HG03442 (cell line): Measurements from ENCODE around the gene MICALL2.

Source experiments
- ATAC-seq: cut with Tn5 transposase; IDR thresholded peaks from one replicate; pipeline ENCODE4 v1.9.1; 2021; ENCODE audit warnings: mild to moderate bottlenecking, moderate library complexity; ENCODE audit not compliant: unreplicated experiment

MICALL2 gene

DNA sequence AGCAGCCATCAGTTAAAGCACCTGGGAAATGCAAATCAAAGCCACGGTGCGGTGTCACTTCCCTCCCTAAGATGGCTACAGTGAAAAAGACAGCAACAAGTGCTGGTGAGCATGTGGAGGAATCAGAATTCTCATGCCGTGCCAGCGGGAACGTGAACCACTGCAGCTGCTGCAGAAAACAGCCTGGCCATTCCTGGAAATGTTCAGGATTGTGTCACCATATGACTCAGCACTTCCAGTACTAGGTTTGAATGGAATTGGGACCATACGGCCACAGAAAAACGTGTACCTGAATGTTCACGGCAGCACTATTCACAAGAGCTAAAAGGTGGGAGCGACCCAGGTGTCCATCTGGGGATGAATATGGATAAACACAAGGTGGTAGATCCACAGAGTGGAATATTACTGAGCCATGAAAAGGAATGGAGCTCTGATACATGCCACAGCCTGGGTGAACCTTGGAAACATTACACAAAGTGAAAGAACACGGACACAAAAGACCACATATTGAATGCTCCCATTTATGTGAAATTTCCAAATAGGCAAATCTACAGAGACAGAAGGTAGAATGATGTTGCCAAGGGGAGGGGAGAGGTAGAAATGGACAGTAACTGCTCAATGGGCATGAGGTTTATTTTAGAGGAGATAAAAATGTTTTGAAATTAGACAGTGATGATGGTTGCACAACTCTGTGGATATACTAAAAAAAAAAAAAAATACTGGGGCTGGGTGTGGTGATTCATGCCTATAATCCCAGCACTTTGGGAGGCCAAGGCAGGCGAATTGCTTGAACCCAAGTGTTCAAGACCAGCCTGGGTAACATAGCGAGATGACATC, 61.6 kb downstream of the MICALL2 start:
- no peak for ATAC-seq

DNA sequence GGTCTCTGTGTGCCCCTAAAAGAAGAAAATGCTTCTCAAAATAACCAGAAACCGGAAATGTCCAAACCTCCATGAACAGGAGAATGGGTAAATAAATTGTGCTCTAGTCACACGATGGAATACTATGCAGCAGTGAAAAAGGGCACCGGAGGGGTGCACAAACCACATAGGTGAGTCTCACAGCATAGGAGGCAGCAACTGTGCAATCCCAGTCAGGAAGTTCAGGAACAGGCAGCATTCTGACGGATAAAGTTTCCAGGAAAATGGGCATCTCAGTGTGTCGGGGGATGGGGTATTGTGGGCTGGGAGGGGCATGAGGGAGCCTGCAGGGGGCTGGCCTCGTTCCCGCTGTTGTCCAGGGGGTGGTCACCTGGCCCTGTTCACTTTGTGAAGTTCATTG, 63.1 kb downstream of the MICALL2 start:
- ATAC-seq: no peak

DNA sequence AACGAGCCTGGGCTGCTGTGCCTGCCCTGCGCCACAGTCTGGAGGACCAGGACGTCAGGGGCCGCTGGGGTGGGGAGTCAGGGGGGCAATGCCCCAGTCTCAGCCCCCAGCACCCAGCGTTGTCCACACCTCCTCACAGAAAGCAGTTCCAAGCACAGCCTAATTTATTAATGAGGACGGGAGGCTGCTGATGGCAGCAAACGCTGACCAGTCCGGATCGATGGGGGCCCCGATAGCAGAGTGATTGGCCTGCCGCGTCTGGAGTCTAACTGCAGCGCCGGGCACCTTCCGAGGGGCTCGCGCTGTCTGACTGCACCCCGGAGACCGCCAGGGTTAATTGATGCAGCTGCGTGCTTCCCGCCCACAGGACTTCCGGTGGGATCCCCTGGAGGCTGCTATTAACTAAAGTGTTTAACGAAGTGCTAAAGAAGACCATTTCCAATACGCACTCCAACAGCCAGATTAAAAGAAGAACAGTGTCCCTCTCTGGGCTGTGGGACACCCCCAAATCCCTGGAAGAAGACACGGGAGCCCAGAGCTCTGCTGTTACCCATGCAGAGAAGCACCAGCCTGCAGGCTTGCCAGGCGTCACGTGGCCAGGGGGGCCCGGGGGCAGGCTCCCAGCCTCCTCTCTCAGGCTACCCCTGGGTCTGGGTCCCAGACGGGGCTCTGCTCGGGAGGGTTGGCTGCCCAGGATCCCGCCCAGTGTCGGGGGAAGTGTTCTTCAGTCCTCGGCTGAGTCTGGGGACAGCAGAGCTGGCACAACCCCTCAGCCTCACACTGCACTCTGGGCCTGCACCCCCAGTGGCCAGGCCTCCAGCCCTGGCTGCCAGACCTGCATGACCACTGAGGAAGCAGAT, 63.8 kb downstream of the MICALL2 start:
- no peak for ATAC-seq

DNA sequence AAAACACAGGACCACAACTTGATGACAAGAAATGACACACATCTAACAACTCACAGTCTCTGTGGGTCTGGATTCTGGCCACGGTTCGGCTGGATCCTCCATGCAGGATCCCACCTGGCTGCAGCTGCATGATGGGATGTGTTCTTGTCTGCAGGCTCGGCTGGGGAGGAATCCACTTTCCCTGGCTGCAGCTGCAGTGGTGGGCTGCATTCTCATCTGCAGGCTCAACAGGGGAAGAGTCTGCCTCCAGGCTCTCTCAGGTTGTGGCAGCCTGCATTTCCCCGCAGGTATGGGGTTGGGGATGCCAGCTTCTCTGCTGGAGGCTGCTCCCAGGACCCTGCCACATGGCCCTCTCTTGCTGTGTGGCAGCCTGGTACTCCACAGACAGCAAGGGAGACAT, 64.9 kb downstream of the MICALL2 start:
- ATAC-seq: no peak

DNA sequence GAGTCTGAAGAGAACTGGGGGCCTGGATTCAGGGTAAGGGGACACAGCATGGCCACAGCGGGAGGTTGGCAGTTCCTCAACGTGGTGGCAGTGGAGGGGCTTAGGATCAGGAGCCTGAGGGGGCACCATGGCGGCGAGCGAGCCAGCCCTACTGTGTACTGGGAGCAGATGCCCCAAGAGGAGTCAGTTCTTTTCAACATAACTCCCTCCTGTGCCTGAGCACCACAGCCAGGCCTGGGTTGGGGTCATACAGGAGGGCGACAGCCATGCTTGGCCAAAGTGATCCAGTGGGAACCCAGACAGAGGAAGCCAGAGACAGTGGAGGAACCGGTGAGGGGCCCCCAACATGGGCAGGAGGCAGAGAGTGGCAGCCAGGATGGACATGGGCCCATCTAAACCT, 65.8 kb downstream of the MICALL2 start:
- ATAC-seq: no peak

DNA sequence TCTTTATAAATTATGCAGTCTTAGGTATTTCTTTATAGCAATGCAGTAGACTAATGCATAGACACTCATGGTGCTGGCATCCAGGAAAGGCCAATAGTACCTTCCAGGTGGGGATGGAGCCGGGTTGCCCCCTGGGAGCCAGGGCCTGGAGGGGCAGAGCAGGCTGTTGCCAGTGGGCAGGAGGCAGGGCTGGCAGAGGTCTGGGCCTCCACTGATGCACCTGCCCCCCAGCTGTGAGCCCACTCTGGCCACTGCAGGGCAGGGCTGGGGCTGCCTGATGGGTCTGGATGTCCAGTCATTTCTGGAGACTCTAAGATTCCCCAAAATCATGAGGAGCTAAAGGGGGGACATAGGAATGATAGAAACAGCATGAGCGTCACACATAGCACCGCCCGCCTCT, 66.7 kb downstream of the MICALL2 start:
- ATAC-seq: no peak

DNA sequence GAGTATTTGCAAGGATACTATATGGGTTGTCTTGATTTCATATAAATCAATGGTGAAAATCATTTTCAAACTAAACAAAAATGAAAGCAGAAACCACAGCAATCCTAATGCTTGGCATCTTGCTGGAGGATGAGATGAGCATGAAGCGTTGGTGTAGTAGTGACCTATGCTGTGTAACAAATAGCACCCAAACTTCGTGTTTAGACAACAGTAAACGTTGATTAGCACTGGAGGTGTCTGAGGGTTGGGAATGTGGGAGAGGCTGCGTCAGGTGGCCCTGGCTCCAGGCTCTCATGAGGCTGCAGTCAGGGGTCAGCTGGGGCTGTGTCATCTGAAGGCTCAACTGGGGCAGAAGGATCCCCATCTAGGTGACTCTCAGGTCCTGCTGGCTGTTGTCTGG, 67.8 kb downstream of the MICALL2 start:
- no peak for ATAC-seq

DNA sequence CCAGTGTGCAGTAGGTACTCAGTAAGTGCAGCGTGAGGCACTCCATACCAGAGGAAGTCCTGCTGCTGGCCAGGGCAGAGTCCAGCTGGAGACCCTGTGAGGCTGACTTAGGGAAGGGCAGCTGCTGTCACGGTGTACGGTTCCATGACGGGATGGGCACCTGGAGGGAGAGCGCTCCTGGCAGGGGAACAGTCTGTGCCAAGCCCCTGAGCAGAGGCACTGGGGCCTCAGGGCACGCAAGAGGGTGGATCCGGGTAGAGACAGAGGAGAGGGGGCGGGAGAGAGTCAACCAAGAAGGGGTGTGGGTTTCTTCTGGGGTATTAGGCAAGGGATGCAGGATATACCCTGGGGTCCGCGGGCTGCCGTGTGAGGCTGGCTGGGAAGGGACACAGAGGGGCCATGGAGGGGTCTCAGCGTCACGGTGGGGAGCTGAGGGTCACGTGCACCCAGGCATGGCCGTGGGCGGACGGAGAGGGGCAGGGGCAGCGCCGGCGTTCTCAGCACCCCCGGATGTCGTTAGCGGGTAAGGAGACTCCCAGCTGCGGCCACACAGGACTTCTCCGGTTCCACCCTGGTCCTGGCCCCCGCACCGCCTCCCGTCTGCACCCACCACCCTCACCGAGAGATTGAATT, 70.5 kb downstream of the MICALL2 start:
- ATAC-seq: no peak

DNA sequence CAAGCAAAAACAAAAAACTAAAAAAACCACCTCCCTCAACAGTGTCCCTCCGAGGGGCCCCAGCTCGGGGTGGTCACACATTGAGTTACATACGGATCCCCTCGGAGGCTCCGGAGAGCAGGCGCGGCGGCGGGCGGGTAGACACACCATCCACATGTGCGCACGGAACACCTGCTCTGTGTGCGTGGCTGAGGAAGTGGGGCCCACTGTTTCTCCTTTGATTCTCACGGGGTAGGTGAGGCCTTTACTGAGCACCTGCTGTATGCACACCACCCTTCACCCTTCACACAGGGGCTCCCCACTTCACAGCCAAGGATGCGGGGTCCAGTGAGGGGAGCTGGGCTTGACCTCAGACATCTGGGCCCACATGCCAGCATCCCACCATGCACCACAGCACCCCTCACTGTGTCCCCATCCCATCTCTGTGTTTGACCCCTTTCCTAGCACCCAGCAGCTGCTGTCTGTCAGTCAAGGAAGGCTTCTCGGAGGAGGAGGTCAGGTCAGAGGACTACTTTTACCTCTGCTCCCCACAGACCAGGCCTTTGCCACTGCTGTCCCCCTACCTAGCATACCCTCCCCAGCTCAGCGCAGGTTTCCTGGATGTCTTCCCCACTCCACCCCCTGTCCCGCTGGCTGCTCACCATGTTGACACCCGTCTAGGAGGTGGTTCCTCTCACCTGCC, 71.1 kb downstream of the MICALL2 start:
- no peak for ATAC-seq

DNA sequence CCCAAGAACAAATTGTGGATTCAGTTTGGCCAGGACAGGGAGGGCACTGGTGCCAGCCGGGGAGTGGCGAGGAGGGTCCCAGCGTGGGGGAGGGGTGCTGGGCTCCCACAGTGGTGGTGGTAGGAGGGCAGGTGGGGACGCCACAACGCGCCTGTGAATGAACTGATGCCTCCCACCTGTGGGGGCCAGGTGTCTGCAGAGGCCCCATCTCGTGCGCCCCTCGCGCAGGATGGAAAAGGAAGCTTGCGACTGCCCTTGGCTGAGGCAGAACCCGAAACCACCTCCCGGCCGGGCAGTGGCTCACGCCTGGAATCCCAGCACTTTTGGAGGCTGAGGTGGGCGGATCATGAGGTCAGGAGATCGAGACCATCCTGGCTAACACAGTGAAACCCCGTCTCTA, 72.0 kb downstream of the MICALL2 start:
- no peak for ATAC-seq

DNA sequence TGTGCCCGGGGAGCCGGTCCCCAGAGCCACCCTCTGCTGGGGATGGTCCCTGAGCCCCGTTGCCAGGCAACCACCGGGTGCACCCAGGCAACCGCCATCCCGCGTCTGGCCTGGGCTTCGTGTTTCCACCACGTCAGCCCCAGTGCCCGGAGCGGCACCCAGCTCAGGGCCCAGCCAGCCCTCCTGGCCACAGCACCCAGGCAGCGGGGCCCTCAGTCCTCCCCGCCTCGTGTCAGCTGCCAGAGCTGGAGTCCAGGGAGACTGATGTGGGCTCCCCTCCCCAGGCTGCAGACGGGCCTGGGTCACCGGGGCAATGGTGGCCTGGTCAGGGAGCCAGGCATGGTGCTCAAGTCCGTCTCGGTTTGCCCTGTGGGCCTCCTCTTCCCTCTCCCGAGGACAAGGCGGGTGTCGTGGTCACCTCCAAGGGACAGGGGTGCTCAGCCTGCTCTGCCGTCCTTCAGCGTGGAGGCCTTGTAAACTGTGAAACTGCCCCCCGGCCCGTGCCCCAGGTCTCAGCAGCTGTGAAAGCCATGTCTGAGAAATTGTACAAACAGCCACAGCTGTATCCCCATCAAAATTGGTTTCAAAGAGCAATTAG, 72.5 kb downstream of the MICALL2 start:
- no peak for ATAC-seq

DNA sequence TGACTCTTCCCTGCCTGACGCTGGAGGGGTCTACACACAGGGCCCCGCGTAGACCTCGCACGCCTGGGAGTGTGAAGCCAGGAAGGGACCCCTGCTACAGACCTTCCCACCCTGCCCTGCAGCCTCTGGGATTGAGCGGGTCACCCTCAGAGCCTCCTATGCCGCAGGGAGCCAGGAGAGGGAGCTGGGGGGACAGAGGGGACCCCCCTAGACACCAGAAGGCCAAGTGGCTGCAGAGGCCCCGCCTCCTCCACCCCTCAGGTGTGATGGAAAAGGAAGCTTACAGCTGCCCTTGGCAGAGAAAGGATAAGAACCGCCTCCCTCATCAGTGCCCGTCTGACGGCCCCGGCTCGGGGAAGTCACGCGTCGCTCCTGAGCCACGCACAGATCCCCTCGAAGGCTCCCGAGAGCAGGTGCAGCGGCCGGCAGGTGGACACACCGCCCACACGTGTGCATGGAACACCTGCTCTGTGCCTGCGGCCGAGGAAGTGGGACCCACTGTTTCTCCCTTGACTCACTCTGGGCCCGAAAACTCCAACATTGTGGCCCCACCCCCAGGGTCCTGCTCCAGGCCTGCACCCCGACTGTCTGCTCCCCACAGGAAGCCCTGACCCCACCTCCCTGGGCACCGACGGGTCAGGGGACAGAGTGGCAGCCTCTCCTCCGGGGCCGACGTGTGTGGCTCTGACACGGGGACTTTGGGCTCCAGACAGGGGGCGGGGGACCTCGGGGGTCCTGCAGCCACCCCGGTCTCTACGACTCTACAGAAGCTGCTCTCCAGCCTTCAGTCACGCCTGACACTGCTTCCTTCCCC, 73.3 kb downstream of the MICALL2 start:
- no peak for ATAC-seq

DNA sequence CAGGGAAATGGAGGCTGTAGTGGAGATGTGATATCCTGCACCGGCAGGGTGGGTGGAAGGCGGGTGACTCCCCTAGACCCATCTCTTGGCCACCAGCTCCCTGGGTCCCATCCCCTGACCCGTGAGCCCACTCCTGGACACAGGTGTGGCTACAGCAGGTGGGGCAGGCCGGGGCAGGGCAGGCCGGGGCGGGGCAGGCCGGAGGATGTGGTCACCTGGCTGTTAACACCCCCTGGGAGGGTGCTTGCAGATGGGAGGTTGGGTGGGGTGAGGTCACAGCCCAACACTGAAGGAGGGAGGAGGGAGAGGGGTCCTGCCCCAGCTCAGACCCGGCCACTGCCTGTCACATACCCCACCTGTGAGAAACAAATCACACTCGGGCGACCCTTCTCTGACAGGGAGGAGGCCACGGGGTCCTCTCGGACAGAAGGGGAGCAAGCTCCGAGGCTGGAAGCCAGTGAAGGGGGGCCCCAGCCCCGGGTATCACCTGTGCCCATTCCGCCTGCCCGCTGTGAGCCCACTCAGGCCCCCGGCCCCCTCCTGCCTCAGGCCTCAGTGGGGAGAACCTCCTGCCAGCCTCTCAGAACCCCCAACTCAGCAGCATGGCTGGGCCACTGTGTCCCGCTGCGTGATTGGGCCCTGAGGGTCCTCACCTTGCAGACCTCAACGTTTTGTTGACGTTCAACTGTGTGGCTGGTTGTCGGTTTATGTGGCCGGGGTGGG, 74.0 kb downstream of the MICALL2 start:
- no peak for ATAC-seq
